SH-SY5Y (cell line): Measurements from ENCODE around the gene ZEB2.

Source experiments
- GATA2 ChIP-seq: IDR thresholded peaks from 2 replicates; pipeline ENCODE4 v1.6.1; 2011; ENCODE audit warnings: mild to moderate bottlenecking, low read depth, low read length
- GATA3 ChIP-seq: IDR thresholded peaks from 2 replicates; pipeline ENCODE4 v1.6.1; 2011; ENCODE audit warnings: low read depth, mild to moderate bottlenecking, low read length, moderate library complexity

GRCh38 chr2:144445196-144445595, 74.7 kb downstream of the ZEB2 start:
- TF ChIP-seq GATA2 (no peak), GATA3 (no peak)
